Cardiac fibroblast (primary cell): ENCODE data around the gene JUP.
A peak's percentile ranks its signal among the peaks of the same experiment; 100 is the strongest.

Source experiments
- DNase-seq, 2 donors: peaks; one replicate each; pipeline versions ENCODE4 v3.0.0 to v3.0.0-alpha.2; 2010; ENCODE audit warnings: low read depth in 2 of 2
- H3K4me3 ChIP-seq, 2 donors: replicated peaks in 1 of 2; 1 replicate in 1 of 2; 2 replicates in 1 of 2; pipeline ENCODE4 v1.5.1; 2011; ENCODE audit warnings: low read depth in 2 of 2, low read length in 2 of 2, mild to moderate bottlenecking in 2 of 2, moderate library complexity in 1 of 2
- TF ChIP-seq, protein P1 (sequence below): IDR thresholded peaks from one replicate; pipeline ENCODE4 v1.5.1; 2011; ENCODE audit warnings: low read depth, mild to moderate bottlenecking, low read length, inconsistent platforms

The JUP gene

DNA sequence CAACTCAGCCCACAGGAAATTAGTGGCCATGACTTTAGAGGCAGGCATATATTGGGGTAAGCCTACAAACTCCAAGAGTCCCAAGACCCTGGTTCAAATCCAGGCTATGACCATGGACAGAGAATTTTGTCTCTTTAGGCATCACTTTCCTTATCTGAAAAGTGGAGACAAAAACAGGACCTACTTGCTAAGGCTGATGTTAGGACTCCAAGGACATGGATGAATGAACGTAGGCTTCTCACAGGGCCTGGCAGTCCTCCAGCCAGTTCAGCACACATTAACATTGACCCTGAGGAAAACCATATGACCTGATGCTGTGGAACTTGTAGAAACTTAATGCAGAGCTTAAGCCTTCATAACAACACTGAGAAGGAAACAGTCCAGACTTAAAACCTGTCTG is 27.7 kb upstream of the JUP start:
- DNase-seq: peak; percentile 31 to 49
- H3K4me3 ChIP-seq: peak overlapping the region; percentile 77 to 82
- TF ChIP-seq, protein P1, sequence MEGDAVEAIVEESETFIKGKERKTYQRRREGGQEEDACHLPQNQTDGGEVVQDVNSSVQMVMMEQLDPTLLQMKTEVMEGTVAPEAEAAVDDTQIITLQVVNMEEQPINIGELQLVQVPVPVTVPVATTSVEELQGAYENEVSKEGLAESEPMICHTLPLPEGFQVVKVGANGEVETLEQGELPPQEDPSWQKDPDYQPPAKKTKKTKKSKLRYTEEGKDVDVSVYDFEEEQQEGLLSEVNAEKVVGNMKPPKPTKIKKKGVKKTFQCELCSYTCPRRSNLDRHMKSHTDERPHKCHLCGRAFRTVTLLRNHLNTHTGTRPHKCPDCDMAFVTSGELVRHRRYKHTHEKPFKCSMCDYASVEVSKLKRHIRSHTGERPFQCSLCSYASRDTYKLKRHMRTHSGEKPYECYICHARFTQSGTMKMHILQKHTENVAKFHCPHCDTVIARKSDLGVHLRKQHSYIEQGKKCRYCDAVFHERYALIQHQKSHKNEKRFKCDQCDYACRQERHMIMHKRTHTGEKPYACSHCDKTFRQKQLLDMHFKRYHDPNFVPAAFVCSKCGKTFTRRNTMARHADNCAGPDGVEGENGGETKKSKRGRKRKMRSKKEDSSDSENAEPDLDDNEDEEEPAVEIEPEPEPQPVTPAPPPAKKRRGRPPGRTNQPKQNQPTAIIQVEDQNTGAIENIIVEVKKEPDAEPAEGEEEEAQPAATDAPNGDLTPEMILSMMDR: no peak

DNA sequence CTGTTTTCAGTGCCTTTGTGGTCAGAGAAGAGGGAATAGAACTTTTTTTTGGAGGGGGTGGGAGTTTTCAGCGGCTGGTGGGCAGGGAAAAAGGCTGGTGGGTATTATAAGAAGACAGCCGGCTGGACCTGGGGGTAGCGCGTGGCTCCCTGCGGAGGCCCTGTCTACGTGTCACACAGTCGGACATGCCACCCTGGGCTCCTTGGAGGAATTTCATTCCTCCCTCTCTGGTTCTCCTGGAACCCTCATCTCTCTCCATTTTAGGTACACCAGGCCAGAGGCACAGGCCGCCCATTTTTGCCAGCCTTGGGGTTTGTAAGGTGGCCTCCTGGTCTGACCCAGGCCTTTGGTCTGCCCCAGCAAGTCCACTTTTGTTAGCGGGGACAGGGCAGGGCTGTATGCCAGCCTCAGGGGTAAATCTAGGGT is 27.2 kb upstream of the JUP start:
- TF ChIP-seq, protein P1: no peak
- no peak for DNase-seq
- peak overlapping the region; percentile 77 to 82 for H3K4me3 ChIP-seq

DNA sequence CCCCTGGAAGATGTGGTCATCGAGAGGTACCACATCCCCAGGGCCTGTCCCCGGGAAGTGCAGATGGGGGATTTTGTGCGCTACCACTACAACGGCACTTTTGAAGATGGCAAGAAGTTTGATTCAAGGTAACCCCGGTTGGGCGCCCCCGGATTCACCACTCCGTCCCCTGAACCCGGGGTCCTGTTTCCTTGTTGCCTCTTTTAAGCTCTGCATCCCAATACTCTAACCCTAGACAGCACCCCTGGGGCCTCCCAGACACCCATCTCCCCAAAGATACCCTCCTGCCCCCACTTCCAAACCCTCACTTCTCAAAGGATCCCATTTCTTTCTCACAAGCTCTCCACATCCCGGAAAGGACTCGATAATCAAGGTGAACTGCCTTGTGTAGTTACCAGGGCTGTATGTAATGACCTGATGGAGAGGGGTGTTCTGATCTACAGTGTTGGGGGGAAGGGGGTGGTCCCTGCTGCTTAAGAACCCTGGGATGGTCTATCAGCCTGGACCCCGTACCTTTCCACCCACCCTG is 26.7 kb upstream of the JUP start:
- DNase-seq: no peak
- TF ChIP-seq, protein P1: no peak
- peak overlapping the region; percentile 77 to 82 for H3K4me3 ChIP-seq

DNA sequence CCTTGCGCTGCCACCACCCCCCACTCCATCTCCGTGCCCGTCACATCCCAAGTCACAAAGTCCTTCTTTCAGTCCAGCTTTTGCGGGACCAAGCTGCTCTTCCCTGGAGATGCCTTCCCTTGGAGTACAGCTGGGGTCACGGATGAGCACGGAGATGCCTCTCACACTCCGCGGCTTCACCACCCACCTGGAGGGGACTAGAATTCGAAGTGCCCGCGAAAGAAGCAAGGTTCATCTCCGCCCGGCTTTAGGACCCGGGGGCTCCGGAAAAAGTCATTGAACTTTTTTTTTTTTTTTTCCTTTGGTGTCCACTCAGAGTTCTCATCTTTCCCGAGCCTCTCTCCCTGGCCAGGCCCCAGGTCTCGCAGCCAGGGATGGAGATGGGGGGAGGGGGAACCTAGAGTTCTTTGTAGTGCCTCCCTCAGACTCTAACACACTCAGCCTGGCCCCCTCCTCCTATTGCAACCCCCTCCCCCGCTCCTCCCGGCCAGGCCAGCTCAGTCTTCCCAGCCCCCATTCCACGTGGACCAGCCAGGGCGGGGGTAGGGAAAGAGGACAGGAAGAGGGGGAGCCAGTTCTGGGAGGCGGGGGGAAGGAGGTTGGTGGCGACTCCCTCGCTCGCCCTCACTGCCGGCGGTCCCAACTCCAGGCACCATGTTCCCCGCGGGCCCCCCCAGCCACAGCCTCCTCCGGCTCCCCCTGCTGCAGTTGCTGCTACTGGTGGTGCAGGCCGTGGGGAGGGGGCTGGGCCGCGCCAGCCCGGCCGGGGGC is 26.1 kb upstream of the JUP start, which contains the start of gene FKBP10:
Gene FKBP10, plus strand, starts transcription at position 624 of the 771 bp plus-strand sequence. Its CDS starts 31 bp downstream, at position 655.
- H3K4me3 ChIP-seq: peak within 1 kb of the TSS; percentile 77 to 82
- DNase-seq: peak; percentile 88
- TF ChIP-seq, protein P1: no peak

DNA sequence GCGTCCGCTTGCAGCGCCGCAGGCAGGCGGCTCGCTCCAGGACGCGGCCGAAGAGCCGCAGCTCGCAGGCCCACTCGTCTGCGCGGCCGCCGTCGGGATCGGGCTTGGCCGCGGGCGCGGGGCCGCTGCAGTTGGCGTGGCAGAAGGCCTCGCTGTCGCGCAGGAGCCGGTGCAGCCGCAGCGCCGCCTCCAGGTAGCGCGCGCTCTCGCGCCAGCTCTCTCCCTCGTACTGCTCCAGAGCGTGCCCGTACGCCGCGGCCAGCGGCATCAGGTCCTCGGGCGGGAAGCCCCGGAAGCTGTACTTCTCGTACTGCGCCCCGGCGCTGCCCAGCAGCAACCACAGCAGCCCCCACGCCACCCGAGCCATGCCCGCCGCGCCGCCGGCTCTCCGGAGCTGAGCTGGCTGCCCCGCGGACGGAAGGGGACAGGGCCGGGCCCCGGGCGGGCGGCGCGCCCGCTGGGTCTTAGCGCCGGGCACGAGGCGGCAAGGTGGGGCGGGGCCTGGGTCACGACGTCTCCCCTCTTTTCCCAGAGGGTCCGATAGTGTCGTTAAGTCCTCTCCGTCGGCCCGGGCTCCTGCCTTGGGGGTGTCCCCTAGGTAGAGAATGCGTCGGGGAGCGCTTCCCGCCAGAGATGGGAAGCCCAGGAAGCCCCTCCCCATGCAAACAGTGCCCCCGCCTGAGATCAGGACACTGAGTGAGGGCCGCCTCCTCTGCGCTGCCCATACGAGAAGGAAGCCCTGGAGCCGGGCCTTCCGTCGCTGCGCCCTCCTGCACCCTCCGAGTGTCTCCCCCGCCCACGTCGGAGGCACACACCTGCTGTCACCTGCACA is 25.3 kb upstream of the JUP start, which contains the start of gene P3H4:
Gene P3H4, minus strand, starts transcription at position 401 of the 832 bp plus-strand sequence. Its CDS starts 34 bp downstream, at position 367.
- TF ChIP-seq, protein P1: peak; percentile 57
- peak within 1 kb of the TSS; percentile 77 to 82 for H3K4me3 ChIP-seq
- DNase-seq: peak; percentile 78 to 82

DNA sequence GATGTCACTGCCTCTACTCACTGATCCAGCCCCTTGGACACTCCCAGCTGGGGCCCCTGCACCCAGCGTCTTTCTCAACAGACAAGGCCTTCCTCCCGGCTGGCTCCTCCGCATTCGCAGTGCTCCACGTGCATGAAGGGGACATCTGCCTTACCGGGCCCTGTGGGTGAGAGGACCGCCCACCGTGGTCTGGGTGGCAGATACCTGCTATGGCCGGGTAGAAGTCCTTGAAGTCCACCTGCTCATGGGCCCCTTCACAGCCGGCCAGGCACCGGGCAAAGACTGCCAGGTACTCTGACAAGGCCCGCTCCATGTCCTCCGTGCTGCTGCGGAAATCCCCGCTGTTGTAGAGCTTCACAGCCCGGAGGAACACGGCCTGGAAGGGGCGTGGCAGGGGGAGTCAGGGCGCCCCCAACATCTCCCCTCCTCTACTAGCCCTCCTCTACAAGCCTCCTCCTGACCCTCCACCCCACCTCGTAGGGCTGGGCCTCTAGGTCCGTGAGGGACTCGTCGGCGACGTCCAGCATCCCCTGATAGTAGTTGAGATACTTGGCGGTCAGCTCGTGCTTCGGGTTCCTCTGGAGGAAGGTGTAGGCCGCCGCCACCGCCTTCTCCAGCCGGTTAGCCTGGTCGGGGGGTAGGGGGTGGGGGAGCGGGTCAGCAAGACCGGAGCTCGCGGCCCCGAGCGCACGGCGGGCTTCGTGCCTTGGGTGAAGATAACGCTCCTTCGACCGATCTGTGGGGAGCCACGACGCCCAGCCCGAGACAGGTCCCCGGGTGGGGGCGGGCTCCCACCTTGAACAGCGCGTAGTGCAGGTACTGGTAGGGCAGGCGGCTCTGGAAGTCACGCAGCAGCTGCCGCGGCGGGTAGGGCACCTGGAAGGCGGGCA is 24.4 kb upstream of the JUP start:
- DNase-seq: no peak
- TF ChIP-seq, protein P1: no peak
- H3K4me3 ChIP-seq: peak overlapping the region; percentile 77 to 82
